AG09309 (cell line): ENCODE results near the gene ZNF185.

Experiments used
- DNase-seq: peaks from one replicate; pipeline ENCODE4 v3.0.0-alpha.2; 2010; ENCODE audit warnings: low read depth
- H3K4me3 ChIP-seq: 2 replicates; pipeline ENCODE4 v1.5.1; 2011; ENCODE audit warnings: mild to moderate bottlenecking, low read depth, low read length, moderate library complexity; ENCODE audit not compliant: control insufficient read depth
- TF ChIP-seq, protein P1 (sequence below): IDR thresholded peaks from 2 replicates; pipeline ENCODE4 v1.5.1; 2011; ENCODE audit warnings: mild to moderate bottlenecking, low read depth, low read length, inconsistent platforms; ENCODE audit not compliant: insufficient read depth, control insufficient read depth; ENCODE audit errors: missing control alignments

The ZNF185 gene

DNA sequence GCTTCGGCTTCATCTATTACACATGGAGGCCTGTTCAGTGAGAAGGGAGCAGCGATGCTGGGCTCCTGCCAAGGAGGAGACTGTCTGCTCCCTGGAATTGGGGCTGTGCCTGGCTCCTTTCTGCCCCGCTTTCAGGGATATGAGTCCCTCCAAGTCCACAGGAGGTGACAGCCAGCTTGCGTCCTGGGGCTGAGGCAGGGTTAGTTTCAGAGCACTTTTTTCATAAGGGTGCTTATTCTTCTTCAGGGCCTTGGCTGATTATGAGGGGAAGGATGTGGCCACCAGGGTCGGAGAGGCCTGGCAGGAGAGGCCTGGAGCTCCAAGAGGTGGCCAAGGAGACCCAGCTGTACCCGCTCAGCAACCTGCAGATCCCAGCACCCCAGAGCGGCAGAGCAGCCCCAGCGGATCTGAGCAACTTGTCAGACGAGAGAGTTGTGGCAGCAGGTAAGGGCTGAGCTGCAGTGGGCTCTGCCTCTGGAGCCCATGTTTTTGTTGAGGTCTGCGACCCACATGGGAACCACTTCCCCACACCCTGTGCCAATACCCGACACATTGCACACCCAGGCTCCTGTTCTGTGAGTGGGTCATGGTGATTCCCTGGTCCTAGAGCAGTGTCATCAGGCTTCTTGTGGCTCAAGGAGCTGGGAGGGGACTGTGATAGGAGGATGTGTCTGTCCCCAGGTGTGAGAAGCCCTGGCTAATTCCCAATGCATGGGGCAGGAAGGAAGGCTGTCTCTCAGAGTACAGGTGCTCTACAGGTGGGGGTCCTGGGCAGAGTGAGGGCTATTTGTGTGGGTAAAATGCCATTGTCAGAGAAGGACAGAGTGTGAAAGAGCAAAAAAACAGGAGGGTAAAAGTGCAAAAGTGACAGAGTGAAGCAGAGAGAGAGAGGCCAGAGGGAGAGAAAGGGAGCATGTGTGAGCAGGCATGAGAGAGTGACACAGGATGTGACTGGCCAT, 47.4 kb downstream of the ZNF185 start:
- H3K4me3 ChIP-seq: no peak overlapping the region
- TF ChIP-seq, protein P1, sequence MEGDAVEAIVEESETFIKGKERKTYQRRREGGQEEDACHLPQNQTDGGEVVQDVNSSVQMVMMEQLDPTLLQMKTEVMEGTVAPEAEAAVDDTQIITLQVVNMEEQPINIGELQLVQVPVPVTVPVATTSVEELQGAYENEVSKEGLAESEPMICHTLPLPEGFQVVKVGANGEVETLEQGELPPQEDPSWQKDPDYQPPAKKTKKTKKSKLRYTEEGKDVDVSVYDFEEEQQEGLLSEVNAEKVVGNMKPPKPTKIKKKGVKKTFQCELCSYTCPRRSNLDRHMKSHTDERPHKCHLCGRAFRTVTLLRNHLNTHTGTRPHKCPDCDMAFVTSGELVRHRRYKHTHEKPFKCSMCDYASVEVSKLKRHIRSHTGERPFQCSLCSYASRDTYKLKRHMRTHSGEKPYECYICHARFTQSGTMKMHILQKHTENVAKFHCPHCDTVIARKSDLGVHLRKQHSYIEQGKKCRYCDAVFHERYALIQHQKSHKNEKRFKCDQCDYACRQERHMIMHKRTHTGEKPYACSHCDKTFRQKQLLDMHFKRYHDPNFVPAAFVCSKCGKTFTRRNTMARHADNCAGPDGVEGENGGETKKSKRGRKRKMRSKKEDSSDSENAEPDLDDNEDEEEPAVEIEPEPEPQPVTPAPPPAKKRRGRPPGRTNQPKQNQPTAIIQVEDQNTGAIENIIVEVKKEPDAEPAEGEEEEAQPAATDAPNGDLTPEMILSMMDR: no peak
- no peak for DNase-seq

DNA sequence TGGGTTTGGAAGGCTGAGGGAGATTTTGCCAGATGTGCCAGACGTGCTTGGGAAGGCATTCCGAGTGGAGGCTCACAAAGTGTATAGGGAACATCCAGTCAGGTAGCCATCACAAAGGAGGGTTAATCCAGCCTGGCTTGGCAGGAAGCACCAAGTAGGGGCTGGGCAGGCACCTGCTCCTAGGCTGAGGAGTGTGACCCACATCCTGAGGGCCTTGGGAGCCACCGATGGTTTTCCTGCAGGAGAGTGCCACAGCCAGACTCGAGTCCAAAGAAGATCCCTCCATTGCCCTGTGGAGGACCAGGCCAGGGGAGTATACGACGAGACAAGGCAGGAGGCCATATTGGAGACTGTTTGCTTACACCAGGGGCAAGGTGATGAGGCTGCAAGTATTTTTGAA, 48.8 kb downstream of the ZNF185 start:
- no peak overlapping the region for H3K4me3 ChIP-seq
- no peak for DNase-seq
- TF ChIP-seq, protein P1: no peak
